ENCODE measurements around the gene TMEM184B.

The TMEM184B gene

DNA sequence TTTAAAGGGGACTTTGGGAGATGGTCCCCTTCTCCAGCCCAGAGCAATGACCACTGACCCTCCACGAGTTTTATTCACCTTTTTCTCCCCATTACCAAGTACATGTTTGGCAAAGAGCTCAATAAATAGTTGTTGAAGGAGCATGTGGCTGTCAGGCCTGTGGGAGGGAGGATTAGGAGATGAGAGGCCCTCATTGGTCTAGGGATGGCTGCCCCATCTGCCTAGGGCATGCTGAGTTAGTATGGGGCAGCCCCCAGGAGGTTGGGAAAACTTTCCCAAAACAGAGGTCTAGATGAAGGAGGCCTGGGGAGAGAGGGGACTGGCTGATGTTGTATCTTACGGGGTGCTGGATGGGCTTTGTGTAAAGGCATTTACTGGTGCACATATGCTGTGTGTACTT, 60.4 kb downstream of the TMEM184B start:
- Histone ChIP-seq H3F3A (ENCODE audit: low read depth) (no peaks in the 10 kb centered on the region), H2AFZ (ENCODE audit: low read length) (no peak overlapping the region), H3K4me1 (ENCODE audit: insufficient read depth, low read length, poor library complexity, severe bottlenecking) (no peaks in the 10 kb centered on the region), H4K20me1 (ENCODE audit: insufficient read depth, low read length, poor library complexity, severe bottlenecking) (no peaks in the 10 kb centered on the region), H3K27me3 (ENCODE audit: insufficient read depth, low read length, poor library complexity, severe bottlenecking) (no peaks in the 10 kb centered on the region), H3K4me3 (ENCODE audit: low read length, poor library complexity, severe bottlenecking) (no peak overlapping the region), H3K36me3 (ENCODE audit: insufficient read depth, low read length) (no peaks in the 10 kb centered on the region), H3K4me2 (ENCODE audit: low read depth, low read length, poor library complexity, severe bottlenecking) (no peak overlapping the region), H3K9me3 (ENCODE audit: insufficient read depth, low read depth, low read length) (no peaks in the 10 kb centered on the region), H3K9me2 (replicated peaks; ENCODE audit: low read depth, low read length) (no peaks in the 10 kb centered on the region), H3K79me2 (ENCODE audit: insufficient read depth, low read length) (no peaks in the 10 kb centered on the region), H3K9ac (ENCODE audit: low read depth, low read length, poor library complexity, severe bottlenecking) (no peak overlapping the region)
- no peak for TF ChIP-seq EZH2phosphoT487 (IDR thresholded peaks at IDR 0.05; ENCODE audit: borderline replicate concordance)
- TF ChIP-seq, protein P1, sequence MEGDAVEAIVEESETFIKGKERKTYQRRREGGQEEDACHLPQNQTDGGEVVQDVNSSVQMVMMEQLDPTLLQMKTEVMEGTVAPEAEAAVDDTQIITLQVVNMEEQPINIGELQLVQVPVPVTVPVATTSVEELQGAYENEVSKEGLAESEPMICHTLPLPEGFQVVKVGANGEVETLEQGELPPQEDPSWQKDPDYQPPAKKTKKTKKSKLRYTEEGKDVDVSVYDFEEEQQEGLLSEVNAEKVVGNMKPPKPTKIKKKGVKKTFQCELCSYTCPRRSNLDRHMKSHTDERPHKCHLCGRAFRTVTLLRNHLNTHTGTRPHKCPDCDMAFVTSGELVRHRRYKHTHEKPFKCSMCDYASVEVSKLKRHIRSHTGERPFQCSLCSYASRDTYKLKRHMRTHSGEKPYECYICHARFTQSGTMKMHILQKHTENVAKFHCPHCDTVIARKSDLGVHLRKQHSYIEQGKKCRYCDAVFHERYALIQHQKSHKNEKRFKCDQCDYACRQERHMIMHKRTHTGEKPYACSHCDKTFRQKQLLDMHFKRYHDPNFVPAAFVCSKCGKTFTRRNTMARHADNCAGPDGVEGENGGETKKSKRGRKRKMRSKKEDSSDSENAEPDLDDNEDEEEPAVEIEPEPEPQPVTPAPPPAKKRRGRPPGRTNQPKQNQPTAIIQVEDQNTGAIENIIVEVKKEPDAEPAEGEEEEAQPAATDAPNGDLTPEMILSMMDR (conservative IDR thresholded peaks at IDR 0.05; ENCODE audit: low read length) = no peak

DNA sequence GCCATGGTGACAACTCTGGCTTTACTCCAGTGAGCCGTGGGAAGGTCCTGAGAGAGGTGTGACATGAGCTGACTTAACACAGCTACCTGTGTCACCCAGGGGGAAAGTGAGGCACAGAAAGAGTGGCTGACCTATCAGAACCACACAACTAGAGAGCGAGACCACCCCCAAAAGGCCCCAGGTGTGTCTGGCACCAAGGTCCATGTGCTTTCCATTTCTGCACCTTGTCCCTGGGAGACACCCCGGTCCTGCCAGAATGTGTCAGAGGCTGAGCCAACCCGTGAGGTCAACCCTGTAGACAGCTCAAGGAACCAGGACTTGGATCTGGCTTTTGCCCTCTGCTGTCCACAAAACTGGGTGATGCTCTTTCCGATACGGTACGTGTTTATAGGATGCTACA, 61.3 kb downstream of the TMEM184B start:
- no peaks in the 10 kb centered on the region for H3K4me1 ChIP-seq (ENCODE audit: insufficient read depth, low read length, poor library complexity, severe bottlenecking)
- no peak overlapping the region for H2AFZ ChIP-seq (ENCODE audit: low read length)
- no peak overlapping the region for H3K4me2 ChIP-seq (ENCODE audit: low read depth, low read length, poor library complexity, severe bottlenecking)
- H3K9me2 ChIP-seq (replicated peaks; ENCODE audit: low read depth, low read length) = no peaks in the 10 kb centered on the region
- no peaks in the 10 kb centered on the region for H3K36me3 ChIP-seq (ENCODE audit: insufficient read depth, low read length)
- TF ChIP-seq, protein P1 (conservative IDR thresholded peaks at IDR 0.05; ENCODE audit: low read length) = no peak
- TF ChIP-seq EZH2phosphoT487 (IDR thresholded peaks at IDR 0.05; ENCODE audit: borderline replicate concordance) = no peak
- no peaks in the 10 kb centered on the region for H3K79me2 ChIP-seq (ENCODE audit: insufficient read depth, low read length)
- no peaks in the 10 kb centered on the region for H3K27me3 ChIP-seq (ENCODE audit: insufficient read depth, low read length, poor library complexity, severe bottlenecking)
- no peaks in the 10 kb centered on the region for H4K20me1 ChIP-seq (ENCODE audit: insufficient read depth, low read length, poor library complexity, severe bottlenecking)
- no peaks in the 10 kb centered on the region for H3K9me3 ChIP-seq (ENCODE audit: insufficient read depth, low read depth, low read length)
- H3F3A ChIP-seq (ENCODE audit: low read depth) = no peaks in the 10 kb centered on the region
- H3K4me3 ChIP-seq (ENCODE audit: low read length, poor library complexity, severe bottlenecking) = no peak overlapping the region
- H3K9ac ChIP-seq (ENCODE audit: low read depth, low read length, poor library complexity, severe bottlenecking) = no peak overlapping the region

DNA sequence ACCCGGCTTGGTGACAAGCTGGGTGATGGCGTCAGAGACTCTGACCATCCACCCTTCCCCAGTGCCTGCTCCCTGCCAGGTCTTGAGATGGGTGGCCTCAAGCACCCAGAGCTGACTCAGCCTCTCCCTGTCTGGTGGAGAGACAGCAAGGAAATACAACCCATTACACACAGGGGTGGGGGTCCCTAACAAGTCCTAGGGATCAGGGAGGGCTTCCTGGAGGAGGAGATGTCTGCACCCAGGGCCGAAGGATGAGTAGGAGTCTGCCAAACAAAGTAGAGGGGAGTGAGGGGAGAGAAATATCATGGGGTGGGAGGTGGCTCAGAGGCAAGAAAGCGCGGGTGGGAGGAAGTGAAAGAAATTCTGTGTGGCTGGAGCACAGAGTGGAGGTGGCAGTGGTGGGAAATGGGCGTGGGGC, 64.2 kb downstream of the TMEM184B start:
- no peaks in the 10 kb centered on the region for H4K20me1 ChIP-seq (ENCODE audit: insufficient read depth, low read length, poor library complexity, severe bottlenecking)
- no peaks in the 10 kb centered on the region for H3K79me2 ChIP-seq (ENCODE audit: insufficient read depth, low read length)
- H3K4me1 ChIP-seq (ENCODE audit: insufficient read depth, low read length, poor library complexity, severe bottlenecking) = peaks cover 20% of the 10 kb centered on the region
- H3F3A ChIP-seq (ENCODE audit: low read depth) = no peaks in the 10 kb centered on the region
- H3K27me3 ChIP-seq (ENCODE audit: insufficient read depth, low read length, poor library complexity, severe bottlenecking) = no peaks in the 10 kb centered on the region
- TF ChIP-seq, protein P1 (conservative IDR thresholded peaks at IDR 0.05; ENCODE audit: low read length) = no peak
- no peak for TF ChIP-seq EZH2phosphoT487 (IDR thresholded peaks at IDR 0.05; ENCODE audit: borderline replicate concordance)
- H3K4me3 ChIP-seq (ENCODE audit: low read length, poor library complexity, severe bottlenecking) = no peak overlapping the region
- no peak overlapping the region for H3K9ac ChIP-seq (ENCODE audit: low read depth, low read length, poor library complexity, severe bottlenecking)
- no peaks in the 10 kb centered on the region for H3K9me3 ChIP-seq (ENCODE audit: insufficient read depth, low read depth, low read length)
- no peaks in the 10 kb centered on the region for H3K36me3 ChIP-seq (ENCODE audit: insufficient read depth, low read length)
- no peaks in the 10 kb centered on the region for H3K9me2 ChIP-seq (replicated peaks; ENCODE audit: low read depth, low read length)
- H2AFZ ChIP-seq (ENCODE audit: low read length) = no peak overlapping the region
- no peak overlapping the region for H3K4me2 ChIP-seq (ENCODE audit: low read depth, low read length, poor library complexity, severe bottlenecking)

Data from Loucy (cell line).